ENCODE results near the gene RPA3. TPM values are rescaled to one million over a fixed set of nuclear protein-coding genes. Genes with fewer than 3 reads are reported as not detected.

Gene RPA3
- total RNA-seq, 1 donor from 2014 or later: 25.2 TPM

DNA sequence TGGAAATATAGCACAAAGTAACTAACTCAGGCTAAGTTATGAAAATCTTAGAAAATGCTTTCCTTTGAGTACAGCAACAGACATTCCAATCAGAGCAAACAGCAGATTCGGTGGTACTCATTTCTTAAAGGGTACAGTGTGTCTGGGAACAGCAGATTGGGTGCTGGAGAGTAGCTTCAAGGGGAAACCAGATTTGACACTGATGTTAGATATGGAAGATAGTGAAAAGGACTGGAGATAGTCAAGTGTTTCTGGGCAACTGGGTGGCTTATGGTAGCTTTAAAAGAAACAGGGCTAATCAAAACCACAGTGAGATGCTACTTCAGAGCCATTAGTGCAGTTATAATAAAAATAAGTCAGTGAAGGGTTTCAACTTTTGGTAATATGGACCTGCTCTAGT lies 89.9 kb downstream of the RPA3 start:
- intact Hi-C loops (cut with micrococcal nuclease): no loop called here
- ATAC-seq: no peak

DNA sequence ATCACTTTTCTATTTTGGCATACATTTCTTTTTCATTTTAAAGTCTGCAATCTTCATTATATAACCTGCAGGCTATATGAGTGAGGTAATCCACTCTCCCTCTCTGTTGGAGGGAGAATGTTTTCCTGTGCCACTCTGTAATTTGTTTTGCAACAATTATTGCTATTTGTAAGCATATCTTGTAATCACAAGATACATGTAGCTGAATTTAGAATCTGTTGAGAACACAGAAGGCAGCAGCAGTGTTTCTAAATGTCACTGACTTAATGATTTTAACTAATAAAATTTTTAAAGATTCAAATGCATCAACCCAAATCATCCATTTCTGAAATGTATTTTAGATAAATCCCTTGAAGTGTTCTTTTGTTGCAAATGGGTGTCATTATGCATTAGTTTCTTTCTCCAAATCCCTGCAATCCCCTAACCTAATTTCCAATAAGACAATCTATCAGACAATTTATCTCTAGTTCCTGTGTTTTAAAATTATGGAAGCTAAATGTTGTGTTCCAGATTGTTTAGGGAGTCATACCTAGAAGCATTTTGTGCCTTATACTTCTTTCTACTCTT lies 97.7 kb downstream of the RPA3 start:
- intact Hi-C loops (cut with micrococcal nuclease): no loop called here
- DNase-seq: no peak
- ATAC-seq: no peak

More for the DNA sequence above, 89.9 kb downstream of the RPA3 start:
- no peak for DNase-seq

DNA sequence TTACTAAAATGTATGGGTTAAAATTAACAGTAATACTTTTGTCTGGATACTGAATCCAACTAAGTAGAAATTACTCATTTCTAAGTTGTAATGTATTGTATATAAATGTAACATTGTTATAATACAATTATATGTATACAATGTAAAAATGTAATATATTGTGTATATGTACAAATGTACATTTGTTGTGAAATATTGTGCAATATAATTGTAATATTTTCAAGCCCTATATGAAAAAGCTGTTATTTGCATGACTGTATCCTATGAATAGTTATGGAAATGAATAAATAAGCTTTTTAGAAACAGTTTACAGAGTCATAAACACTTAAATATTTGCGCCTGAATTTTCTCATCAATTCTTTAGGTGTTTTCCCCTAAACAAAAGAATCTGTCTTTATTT lies 98.2 kb downstream of the RPA3 start:
- DNase-seq (no peak), ATAC-seq (no peak)
- intact Hi-C loops (cut with micrococcal nuclease): no loop called here

DNA sequence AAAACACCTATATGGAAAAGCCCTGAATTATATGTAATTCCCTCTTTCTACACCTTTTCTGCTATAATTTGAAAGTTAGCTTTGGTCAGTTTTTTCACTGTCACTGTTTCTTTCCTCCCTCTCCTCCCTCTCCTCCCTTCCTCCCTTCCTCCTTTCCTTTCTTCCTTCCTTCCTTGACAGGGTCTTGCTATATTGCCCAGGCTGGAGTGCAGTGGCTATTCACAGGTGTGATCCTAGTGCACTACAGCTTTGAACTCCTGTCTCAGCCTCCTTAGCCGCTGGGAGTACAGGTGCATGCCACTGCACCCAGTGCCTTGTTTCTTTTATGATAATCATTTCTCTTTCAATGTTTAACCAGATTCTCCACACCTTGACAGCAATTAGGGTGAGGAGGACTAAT lies 100.0 kb downstream of the RPA3 start:
- no peak for ATAC-seq
- DNase-seq: no peak
- intact Hi-C loops (cut with micrococcal nuclease): no loop called here

DNA sequence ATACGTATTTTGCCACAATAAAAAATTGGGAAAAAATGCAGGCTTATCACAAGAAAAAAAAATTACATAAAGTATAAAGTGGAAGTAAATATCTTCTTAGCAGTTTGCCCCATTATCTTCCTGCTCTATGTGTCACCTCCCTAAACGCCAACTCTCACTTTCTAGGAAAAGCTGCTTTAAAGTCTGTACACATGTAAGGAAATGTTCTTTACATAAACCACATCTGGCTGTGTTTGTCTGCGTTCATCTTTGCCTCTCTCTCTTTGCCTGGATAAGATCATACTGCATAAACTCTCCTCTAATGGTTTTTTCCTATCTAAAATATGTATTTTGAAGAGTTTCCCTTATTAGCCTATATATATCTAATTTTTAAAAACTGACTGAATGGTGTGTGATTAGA lies 100.9 kb downstream of the RPA3 start:
- ATAC-seq: no peak
- intact Hi-C loops (cut with micrococcal nuclease): no loop called here
- DNase-seq: no peak

DNA sequence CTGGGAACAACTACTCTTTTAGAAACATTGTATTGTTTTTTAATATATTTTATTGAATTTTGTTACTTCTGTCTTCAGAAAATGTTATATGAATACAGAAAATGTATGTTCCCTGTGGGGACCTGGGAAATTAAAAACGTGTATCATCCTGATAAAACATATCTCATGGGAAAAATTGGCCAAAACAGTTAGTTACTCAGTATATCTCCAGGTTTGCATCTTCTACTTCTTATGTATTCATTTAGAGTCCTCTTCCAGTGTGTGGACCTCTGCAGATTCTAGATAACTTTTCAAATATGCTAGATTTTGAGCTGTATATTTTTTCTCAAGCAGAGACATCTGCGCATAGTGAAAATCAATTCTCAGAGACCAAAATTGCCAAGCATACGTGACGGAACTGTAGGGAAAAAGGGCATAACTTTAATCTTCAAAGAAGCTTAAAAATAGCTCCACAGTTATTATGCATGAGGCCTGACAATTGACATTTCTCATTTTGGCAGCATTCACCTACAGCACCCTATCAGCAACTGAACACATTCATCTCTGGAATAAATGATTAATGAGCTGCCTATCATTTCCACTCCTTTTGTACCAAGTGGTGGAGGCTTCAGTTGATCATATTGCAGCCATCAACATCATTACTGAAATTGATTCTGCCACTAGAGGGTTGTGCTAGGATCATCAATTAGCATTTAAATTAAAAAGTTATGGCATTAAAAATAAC lies 104.2 kb downstream of the RPA3 start:
- intact Hi-C loops (cut with micrococcal nuclease): no loop called here
- no peak for ATAC-seq
- no peak for DNase-seq

DNA sequence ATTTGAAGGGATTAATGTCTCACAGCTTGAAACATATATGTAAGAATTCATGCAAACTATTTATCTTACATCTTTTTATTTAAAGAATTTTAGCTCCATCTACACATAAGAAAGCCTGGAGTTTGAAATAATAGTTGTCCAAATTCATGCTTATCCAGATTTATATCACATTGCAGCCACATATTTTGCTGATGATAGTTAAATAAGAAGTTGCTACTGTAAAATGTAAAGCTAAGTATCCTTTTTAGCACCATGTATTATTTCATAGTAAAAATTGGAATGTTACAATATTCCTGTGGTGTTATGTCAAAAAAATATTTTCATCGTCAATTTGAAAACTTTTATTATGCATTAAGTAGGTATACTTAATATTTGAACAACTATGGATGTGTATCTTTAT lies 105.2 kb downstream of the RPA3 start:
- intact Hi-C loops (cut with micrococcal nuclease): no loop called here
- no peak for ATAC-seq
- DNase-seq: no peak

DNA sequence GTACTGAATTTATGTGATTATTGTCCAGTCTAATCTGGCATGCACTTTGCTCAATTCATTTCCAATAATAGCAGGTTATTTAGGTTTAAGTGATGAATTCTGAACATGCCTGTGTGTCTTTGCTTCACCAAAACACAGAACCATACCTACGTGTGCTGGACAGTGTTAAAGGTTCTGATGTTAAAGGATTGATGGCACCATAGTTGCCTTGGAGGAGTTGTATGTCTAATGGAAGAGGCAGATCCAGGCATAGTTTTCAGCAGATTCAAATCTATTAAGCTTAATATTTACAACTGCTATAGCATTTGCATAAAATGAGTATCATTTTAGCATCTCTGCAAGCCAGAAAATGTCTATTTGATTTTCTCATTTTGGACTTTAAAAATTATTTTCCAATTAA lies 105.9 kb downstream of the RPA3 start:
- intact Hi-C loops (cut with micrococcal nuclease): no loop called here
- ATAC-seq: no peak

DNA sequence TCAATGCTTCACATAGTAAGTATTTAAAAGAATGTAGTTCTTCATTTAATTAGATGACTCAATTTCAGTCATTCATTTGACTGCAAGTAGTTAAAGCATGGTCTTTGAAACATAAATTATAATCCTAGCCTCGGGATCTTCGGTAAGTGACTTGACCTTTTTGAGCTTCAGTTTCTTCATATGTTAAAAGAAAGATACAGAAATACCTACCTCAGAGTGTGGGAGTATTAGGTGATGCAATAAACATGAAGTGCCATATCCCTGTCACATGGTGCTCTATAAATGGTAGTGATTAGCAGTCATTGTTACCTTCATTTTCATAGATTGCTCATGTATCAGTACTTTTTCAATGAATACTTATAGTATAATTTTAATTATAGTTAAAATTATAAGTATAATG lies 109.1 kb downstream of the RPA3 start:
- DNase-seq (no peak), ATAC-seq (no peak)
- intact Hi-C loops (cut with micrococcal nuclease): no loop called here

More for the DNA sequence above, 105.9 kb downstream of the RPA3 start:
- DNase-seq: no peak

DNA sequence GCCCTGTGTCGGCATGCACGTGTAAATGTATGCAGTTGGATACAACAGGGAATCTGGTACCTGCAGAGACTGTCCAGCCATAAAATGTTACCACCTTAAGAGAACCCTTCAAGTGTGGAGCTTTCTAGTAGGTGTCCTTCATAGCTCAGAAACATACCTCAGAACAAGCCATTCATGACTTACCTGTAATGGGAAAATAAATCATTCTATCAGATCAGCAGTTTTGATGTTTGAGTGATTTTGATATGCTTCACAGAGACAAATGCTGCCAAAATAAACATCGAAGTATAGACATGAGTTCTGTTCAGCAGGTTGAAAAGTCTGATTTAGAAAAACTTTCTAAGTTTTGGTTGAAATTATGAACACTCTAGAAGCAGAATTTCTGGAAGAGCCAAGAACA lies 111.4 kb downstream of the RPA3 start:
- no peak for ATAC-seq
- intact Hi-C loops (cut with micrococcal nuclease): no loop called here
- DNase-seq: no peak

DNA sequence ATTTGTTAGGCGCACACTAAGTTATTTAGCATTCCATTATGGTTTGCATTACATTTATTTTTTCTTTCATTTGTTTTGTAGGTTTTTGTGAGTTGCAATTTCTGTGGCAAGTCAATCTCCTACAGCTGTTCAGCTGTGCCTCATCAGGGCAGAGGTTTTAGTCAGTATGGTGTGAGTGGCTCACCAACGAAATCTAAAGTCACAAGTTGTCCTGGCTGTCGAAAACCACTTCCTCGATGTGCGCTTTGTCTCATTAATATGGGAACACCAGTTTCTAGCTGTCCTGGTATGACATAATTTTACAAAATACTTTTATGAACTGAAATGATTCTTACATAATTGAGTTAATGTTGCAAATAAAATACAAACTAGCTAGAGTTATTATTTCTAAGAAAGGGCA lies 122.2 kb downstream of the RPA3 start:
- DNase-seq (no peak), ATAC-seq (no peak)
- intact Hi-C loops (cut with micrococcal nuclease): loop anchor here (10.0 kb wide), 1 partner anchor 629 kb away; no protein-coding TSS in a partner anchor

DNA sequence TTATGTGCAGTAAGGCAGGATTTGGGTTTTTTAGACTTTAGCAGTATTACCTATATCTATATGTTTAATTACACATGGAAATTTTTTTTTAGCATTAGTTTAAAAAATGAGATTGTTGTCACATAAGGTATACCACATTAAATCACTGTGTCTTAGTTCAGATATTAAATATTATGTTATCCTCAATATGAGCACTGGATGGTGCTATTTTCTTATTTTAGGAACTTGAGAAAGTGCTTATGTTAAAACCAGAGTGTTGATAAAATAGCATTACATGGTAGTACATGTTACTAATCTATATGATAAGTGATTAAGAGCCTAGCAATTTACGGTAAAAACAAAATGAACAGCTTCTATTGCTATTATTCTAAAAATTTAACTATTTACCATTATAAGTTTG lies 123.0 kb downstream of the RPA3 start:
- intact Hi-C loops (cut with micrococcal nuclease): loop anchor here (10.0 kb wide), 1 partner anchor 629 kb away; no protein-coding TSS in a partner anchor
- DNase-seq (no peak), ATAC-seq (no peak)

Other genes with a start within 250 kb of the RPA3 start
- gene COL28A1, start 182.7 kb downstream of the RPA3 start, total RNA-seq: 2.7 TPM
- 28.4 TPM for gene MIOS, start 151.7 kb downstream of the RPA3 start, total RNA-seq
- 14.4 TPM for gene UMAD1, start 77.9 kb downstream of the RPA3 start, total RNA-seq